Sigmoid colon (tissue), 4 donors: Measurements from ENCODE around the gene BDNF.

Source experiments
- EP300 ChIP-seq, 4 donors: sonication (generic); formaldehyde crosslinking; IDR thresholded peaks; one replicate each; pipeline ENCODE4 v1.6.1; 2017; ENCODE audit warnings: antibody characterized with exemption in 4 of 4
- POLR2AphosphoS5 ChIP-seq, 4 donors: sonication (generic); formaldehyde crosslinking; IDR thresholded peaks; one replicate each; pipeline ENCODE4 v1.6.1; 2017; ENCODE audit warnings: antibody characterized with exemption in 4 of 4
- TF ChIP-seq, protein P1 (sequence below), 4 experiments: fragments of 450-650 bp in 3 of 4; fragments of 200-600 bp in 1 of 4; IDR thresholded peaks; one replicate each; pipeline ENCODE4 v1.5.1; 2016 to 2019; ENCODE audit warnings: antibody characterized with exemption in 4 of 4, mild to moderate bottlenecking in 3 of 4, moderate library complexity in 2 of 4

DNA sequence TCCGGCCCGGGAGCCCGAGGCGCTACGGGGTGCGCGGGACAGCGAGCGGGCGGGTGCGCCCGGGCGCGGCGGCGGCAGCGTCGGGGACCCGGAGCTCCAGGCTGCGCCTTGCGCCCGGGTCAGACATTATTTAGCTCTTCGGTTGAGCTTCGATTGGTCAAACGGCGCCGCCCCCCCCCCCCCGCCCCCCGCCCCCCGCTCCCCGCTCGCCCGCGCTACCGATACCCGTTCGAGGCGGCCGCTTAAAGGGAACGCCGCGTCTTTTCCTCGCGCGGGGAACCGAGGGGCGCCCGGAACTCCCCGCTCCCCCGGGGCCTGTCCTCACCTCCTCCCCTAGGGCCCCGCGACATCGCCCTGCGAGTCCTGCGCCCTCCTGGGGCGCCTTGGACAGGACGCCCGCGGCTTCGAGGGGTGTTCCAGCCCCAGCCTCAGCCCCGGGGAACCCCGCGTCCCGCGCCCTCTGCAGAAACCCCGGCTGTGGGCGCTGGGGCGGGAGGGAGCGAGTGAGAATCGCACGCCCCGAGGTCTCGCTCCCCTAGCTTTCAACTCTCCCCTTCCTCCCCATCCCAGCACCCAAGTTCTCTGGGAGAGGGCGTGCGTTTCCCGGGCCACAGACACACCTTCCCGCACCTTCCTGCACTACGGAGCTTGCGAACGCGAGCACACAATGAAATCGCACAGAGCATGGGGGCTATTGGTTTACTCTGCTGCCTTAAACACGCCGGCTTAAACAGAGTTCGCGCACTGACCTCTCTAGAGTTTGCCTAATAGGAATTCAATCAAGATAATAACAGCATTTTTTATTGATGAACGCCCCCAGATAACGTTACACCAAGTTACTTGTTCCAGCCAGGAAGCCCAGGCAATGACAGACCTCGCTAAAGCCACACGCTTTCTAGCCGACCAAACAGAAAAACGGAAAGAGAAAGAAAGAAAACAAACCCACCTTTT is at the start of gene BDNF:
- no peak for TF ChIP-seq POLR2AphosphoS5 (IDR thresholded peaks at IDR 0.05)
- TF ChIP-seq EP300 (IDR thresholded peaks at IDR 0.05), result no peak
- TF ChIP-seq, protein P1, sequence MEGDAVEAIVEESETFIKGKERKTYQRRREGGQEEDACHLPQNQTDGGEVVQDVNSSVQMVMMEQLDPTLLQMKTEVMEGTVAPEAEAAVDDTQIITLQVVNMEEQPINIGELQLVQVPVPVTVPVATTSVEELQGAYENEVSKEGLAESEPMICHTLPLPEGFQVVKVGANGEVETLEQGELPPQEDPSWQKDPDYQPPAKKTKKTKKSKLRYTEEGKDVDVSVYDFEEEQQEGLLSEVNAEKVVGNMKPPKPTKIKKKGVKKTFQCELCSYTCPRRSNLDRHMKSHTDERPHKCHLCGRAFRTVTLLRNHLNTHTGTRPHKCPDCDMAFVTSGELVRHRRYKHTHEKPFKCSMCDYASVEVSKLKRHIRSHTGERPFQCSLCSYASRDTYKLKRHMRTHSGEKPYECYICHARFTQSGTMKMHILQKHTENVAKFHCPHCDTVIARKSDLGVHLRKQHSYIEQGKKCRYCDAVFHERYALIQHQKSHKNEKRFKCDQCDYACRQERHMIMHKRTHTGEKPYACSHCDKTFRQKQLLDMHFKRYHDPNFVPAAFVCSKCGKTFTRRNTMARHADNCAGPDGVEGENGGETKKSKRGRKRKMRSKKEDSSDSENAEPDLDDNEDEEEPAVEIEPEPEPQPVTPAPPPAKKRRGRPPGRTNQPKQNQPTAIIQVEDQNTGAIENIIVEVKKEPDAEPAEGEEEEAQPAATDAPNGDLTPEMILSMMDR (IDR thresholded peaks at IDR 0.05), result no peak
